Loucy (cell line): ENCODE results near the gene ESR2.

Source experiments
- H2AFZ ChIP-seq: fragments of 200-600 bp; sonication (generic); 2 replicates; pipeline ENCODE4 v1.6.0; 2016; ENCODE audit warnings: antibody characterized with exemption, mild to moderate bottlenecking, low read length, moderate library complexity
- H3F3A ChIP-seq: fragments of 200-600 bp; 2 replicates; pipeline ENCODE4 v1.6.0; 2016; ENCODE audit warnings: antibody characterized with exemption, low read depth, mild to moderate bottlenecking
- H3K27me3 ChIP-seq: fragments of 200-600 bp; sonication (generic); 2 replicates; pipeline ENCODE4 v1.6.1; 2014; ENCODE audit warnings: low read length, mild to moderate bottlenecking; ENCODE audit not compliant: insufficient read depth, poor library complexity, severe bottlenecking
- H3K36me3 ChIP-seq: fragments of 200-600 bp; sonication (generic); 2 replicates; pipeline ENCODE4 v1.6.1; 2016; ENCODE audit warnings: low read length; ENCODE audit not compliant: insufficient read depth
- H3K4me1 ChIP-seq: fragments of 200-600 bp; sonication (generic); 2 replicates; pipeline ENCODE4 v1.5.1; 2014; ENCODE audit warnings: low read length, mild to moderate bottlenecking; ENCODE audit not compliant: insufficient read depth, poor library complexity, severe bottlenecking
- H3K4me2 ChIP-seq: fragments of 200-600 bp; sonication (generic); 2 replicates; pipeline ENCODE4 v1.6.0; 2014; ENCODE audit warnings: antibody characterized with exemption, low read length, low read depth, mild to moderate bottlenecking; ENCODE audit not compliant: poor library complexity, severe bottlenecking
- H3K4me3 ChIP-seq: fragments of 200-600 bp; sonication (generic); 2 replicates; pipeline ENCODE4 v1.5.1; 2014; ENCODE audit warnings: low read length, mild to moderate bottlenecking, mixed read lengths; ENCODE audit not compliant: poor library complexity, severe bottlenecking
- H3K79me2 ChIP-seq: fragments of 200-600 bp; sonication (generic); 2 replicates; pipeline ENCODE4 v1.6.1; 2014; ENCODE audit warnings: low read length; ENCODE audit not compliant: insufficient read depth
- H3K9ac ChIP-seq: fragments of 200-600 bp; sonication (generic); 2 replicates; pipeline ENCODE4 v1.6.0; 2014; ENCODE audit warnings: mild to moderate bottlenecking, low read depth, low read length, moderate library complexity; ENCODE audit not compliant: poor library complexity, severe bottlenecking
- H3K9me2 ChIP-seq: fragments of 200-600 bp; sonication (generic); replicated peaks from 2 replicates; pipeline ENCODE4 v1.6.1; 2016; ENCODE audit warnings: low read depth, low read length, mixed read lengths
- H3K9me3 ChIP-seq: fragments of 200-600 bp; sonication (generic); 2 replicates; pipeline ENCODE4 v1.6.1; 2014; ENCODE audit warnings: mild to moderate bottlenecking, antibody characterized with exemption, low read length, low read depth; ENCODE audit not compliant: insufficient read depth
- H4K20me1 ChIP-seq: fragments of 200-600 bp; sonication (generic); 2 replicates; pipeline ENCODE4 v1.6.0; 2014; ENCODE audit warnings: antibody characterized with exemption, low read length, mild to moderate bottlenecking; ENCODE audit not compliant: insufficient read depth, poor library complexity, severe bottlenecking
- CTCF ChIP-seq: fragments of 200-600 bp; sonication (generic); conservative IDR thresholded peaks from 2 replicates; pipeline ENCODE4 v1.5.1; 2014; ENCODE audit warnings: mild to moderate bottlenecking, antibody characterized with exemption, low read length
- EZH2phosphoT487 ChIP-seq: fragments of 200-600 bp; IDR thresholded peaks from 2 replicates; pipeline ENCODE4 v1.6.1; 2018; ENCODE audit warnings: antibody characterized with exemption, mild to moderate bottlenecking, moderate library complexity, borderline replicate concordance

ESR2 gene

GRCh38 chr14:64035143-64035542 is 259.0 kb downstream of the ESR2 start:
- Histone ChIP-seq H3K4me1 (no peaks in the 10 kb centered on the region), H3K9me2 (no peaks in the 10 kb centered on the region), H3K36me3 (peaks cover 2% of the 10 kb centered on the region; the same call in 1 of the 2 replicates), H3F3A (no peaks in the 10 kb centered on the region), H2AFZ (no peak overlapping the region), H3K4me3 (no peak overlapping the region), H3K27me3 (no peaks in the 10 kb centered on the region), H3K79me2 (no peaks in the 10 kb centered on the region), H4K20me1 (no peaks in the 10 kb centered on the region), H3K9ac (no peak overlapping the region), H3K4me2 (no peak overlapping the region), H3K9me3 (no peaks in the 10 kb centered on the region)
- TF ChIP-seq CTCF (no peak), EZH2phosphoT487 (no peak)
